T-helper 2 cell treated with Interferon-gamma antibody and Interleukin-4, amounts not matched to agents 100 ng/mL and 5 ng/mL, for 36 hours (primary cell): ENCODE measurements around the gene GPR17. TPM values are rescaled to one million over a fixed set of nuclear protein-coding genes. Genes with fewer than 3 reads are reported as not detected.

Source experiments
- intact Hi-C: fragments of 100-400 bp; cut with micrococcal nuclease; formaldehyde crosslinking; loops from one replicate; pipeline ENCODE4 v1.15.1; 2023
- total RNA-seq: library from RNA; stranded (reverse); gene quantifications from 2 replicates; pipeline ENCODE4 v1.2.3, GENCODE V29; 2022

GPR17 gene
- total RNA-seq = not detected in 2 replicates

DNA sequence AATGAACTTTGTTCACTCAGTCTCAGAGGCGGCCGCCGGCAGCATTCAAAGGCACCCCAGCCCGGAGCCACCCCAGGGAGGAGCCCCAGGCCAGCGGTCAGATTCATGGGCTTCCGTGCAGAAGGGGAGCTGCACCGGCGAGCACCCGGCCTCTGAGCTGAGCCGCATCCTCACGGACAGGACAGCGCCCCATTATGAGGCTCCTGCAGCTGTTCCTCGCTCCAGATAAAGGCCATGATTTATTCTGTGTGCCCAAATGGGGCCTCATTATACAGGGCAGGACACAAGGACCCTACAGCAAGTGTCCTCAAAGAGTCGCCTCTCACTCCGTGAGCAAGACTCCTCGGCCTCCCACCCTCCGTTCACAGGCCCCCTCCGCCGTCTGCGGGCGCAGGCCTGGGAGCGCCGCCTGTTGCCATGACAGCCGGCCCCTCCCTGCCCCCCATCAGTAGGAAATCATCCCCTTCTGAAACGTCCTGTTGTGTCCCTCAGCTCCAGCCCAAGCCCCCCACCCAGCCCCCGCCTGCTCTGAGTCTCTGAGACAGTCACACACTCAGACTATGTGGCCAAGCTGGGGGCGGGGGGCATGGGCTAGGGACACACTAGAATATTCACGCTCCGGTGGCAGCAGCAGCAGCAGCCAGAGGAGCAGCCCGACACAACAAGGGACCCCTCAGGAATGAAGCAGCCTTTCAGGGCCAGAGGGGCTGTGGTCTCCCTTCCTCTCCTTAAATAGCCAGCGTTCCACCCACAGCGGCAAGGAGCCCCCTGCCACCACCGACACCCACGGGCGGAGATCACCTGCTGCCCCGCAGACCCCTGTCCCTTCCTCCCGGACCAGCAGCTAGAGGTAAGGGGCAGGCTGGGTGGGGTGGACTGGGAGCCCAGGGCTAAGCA is at the start of gene GPR17:
TSS of gene GPR17 (plus strand) at position 759 of the 897 bp plus-strand sequence. CDS start 4,583 bp downstream, outside the sequence.
- intact Hi-C loops = loop anchor here (5.0 to 10.0 kb wide), 3 partner anchors 57 to 448 kb away; partner anchors contain the start of gene SFT2D3

GRCh38 chr2:127596311-127597045 is 49.5 kb upstream of the GPR17 start:
- intact Hi-C loops = no loop called here

DNA sequence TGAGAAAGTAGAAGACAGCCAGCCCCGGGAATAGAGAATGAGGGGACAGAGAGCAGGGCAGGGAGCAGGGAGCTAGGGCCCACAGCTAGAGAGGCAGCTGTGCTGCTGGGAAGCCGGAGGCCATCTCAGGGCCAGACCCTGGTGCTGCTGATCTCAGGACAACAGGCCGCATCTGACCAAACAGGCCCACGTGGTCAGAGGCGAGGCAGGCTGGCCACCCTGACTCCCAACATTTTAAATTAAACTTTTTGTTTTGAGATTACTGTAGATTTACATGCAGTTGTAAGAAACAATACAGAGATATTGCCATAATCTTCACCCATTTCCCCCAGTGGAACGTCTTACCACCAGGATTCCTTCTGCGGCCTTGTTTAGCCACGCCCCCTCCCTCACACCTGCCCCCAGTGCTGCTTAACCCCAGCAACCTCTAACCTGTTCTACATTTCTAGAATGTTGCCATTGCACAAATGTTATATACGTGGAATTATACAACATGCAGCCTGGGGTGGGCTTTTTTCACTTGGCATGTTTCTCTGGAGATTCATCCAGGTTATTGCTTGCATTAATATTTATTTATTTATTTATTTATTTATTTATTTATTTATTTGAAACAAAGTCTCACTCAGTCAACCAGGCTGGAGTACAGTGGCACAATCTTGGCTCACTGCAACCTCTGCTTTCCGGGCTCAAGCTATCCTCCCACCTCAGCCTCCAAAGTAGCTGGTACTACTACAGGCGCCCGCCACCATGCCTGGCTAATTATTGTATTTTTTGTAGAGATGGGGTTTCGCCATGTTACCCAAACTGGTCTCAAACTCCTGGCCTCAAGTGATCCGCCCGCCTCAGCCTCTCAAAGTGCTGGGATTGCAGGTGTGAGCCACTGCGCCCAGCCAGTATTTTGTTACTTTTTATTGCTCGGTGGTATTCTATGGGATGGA is 48.6 kb upstream of the GPR17 start:
- intact Hi-C loops = no loop called here

DNA sequence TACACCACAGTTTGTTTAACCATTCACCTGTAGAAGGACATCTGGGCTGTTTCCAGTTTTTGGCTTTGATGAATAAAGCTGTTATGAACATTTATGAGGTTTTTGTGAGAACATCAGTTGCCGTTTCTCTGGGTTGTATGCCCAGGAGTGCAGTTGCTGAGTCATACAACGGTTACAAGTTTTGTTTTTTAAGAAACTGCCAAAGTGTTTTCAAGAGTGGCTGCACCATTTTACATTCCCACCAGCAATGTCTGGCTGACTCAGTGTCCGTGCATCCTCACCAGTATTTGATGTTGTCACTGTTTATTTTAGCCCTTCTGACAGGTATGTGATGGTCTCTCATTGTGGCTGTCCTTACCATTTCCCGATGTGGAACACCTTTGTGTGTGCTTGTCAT is 48.0 kb upstream of the GPR17 start:
- intact Hi-C loops = no loop called here

GRCh38 chr2:127598711-127599110 is 47.2 kb upstream of the GPR17 start:
- intact Hi-C loops = no loop called here

DNA sequence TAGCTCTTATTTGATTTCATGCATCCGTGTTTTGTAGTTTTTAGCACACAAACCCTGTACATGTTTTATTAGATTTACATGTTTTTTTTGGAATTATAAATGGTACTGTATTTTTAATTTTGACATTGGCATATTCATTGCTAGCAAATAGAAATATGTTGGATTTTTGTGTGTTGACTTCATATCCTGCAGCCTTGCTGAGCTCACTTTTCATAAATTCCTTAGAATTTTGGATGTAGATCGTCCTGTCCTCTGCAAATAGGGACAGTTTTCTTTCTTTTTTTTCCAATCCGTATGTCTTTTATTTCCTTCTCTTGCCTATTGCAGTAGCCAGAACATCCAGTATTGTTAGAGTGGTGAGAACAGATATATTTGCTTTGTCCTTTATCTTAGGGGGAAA is 46.7 kb upstream of the GPR17 start:
- intact Hi-C loops = no loop called here

GRCh38 chr2:127604986-127605385 is 41.0 kb upstream of the GPR17 start:
- intact Hi-C loops = no loop called here

DNA sequence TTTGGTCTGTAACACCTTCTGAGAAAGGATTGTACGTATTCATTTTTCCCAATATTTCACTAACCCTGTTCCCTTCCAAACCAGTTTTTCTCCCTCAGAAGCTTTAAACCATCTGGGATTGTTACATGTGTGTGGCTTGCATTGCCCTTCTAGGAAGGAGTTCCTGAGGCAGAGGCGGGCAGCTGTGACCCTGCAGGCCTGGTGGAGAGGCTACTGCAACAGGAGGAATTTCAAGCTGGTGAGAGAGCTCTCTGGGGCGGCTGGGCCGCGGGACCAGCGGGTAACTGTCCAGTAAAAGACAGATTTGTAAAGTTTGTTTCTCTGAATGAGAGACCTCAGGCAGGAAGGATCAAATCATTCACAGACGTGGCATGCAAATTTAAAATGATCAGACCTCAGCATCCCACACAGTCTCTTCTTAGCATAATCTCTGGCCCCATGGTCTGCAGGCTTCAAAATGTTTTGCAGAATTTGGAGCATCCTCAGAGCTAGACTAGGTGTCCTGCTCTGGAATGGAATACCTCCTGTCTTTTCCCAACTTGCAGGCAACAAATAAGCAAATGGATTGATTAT is 40.2 kb upstream of the GPR17 start:
- intact Hi-C loops = no loop called here

DNA sequence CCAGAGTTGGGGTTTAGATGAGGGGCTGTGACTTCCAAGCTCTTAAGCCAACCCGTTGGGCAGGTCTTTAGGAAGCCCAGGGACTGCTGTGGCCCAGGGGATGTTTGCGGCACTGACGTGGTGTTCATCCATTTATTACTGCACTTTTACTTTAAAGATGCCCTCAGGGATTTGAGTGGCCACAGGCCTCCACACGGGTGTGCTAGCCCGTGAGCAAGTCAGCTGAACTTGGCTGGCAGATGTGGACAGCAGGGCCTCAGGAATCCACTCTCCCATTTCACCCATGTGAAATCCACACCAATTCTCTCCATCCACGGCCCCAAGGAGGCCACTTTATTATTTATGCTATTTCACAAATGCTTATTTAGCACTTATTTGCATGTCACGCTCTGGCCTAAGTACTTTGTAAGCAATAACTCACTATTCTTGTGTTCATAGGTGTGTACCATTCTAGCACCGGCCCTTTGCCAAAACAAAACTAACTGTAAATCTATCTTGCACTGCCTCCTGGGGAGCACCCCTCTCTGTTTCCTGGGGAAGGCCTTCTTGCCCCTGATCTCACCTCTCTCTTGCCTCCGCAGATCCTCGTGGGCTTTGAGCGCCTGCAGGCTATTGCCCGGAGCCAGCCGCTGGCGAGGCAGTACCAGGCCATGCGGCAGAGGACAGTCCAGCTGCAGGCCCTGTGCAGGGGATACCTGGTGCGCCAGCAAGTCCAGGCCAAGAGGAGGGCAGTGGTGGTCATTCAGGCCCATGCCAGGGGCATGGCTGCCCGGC is 39.1 kb upstream of the GPR17 start:
- intact Hi-C loops = no loop called here

GRCh38 chr2:127607399-127607908 is 38.5 kb upstream of the GPR17 start:
- intact Hi-C loops = no loop called here

- intact Hi-C loops = no loop called here
Measured at GRCh38 chr2:127608061-127609030, 37.6 kb upstream of the GPR17 start.

- intact Hi-C loops = no loop called here
Measured at GRCh38 chr2:127609031-127609751, 36.8 kb upstream of the GPR17 start.

- intact Hi-C loops = no loop called here
Measured at GRCh38 chr2:127609818-127610217, 36.1 kb upstream of the GPR17 start.

GRCh38 chr2:127610561-127610960 is 35.4 kb upstream of the GPR17 start:
- intact Hi-C loops = no loop called here

GRCh38 chr2:127611076-127611925 is 34.7 kb upstream of the GPR17 start:
- intact Hi-C loops = no loop called here

GRCh38 chr2:127612111-127612822 is 33.7 kb upstream of the GPR17 start:
- intact Hi-C loops = no loop called here
